ENCODE data around the gene WWC2.

- no peak for TF ChIP-seq CTCF (conservative IDR thresholded peaks at IDR 0.05; ENCODE audit: low read length)
- TF ChIP-seq EZH2phosphoT487 (IDR thresholded peaks at IDR 0.05; ENCODE audit: borderline replicate concordance): no peak
Observed at GRCh38 chr4:183154701-183155391, 55.8 kb downstream of the WWC2 start.

All from Loucy (cell line).